HG03565 (cell line): Measurements from ENCODE around the gene L3MBTL1.

Source experiments
- ATAC-seq: cut with Tn5 transposase; IDR thresholded peaks from one replicate; pipeline ENCODE4 v1.9.1; 2021; ENCODE audit warnings: mild to moderate bottlenecking, moderate library complexity; ENCODE audit not compliant: unreplicated experiment

Gene L3MBTL1

GRCh38 chr20:43507150-43508080, at the start of gene L3MBTL1:
Gene L3MBTL1, plus strand, starts transcription at chr20:43507697. Its CDS starts 5,807 bp downstream, at chr20:43513504.
- no peak for ATAC-seq

- no peak for ATAC-seq
Observed at GRCh38 chr20:43458422-43458924, 49.0 kb upstream of the L3MBTL1 start.

- no peak for ATAC-seq
Observed at GRCh38 chr20:43459022-43459942, 48.2 kb upstream of the L3MBTL1 start.

- no peak for ATAC-seq
Observed at GRCh38 chr20:43460172-43460829, 47.2 kb upstream of the L3MBTL1 start.

GRCh38 chr20:43460830-43461200, 46.7 kb upstream of the L3MBTL1 start:
- ATAC-seq = no peak

- ATAC-seq = no peak
Observed at GRCh38 chr20:43461894-43462659, 45.4 kb upstream of the L3MBTL1 start.

- no peak for ATAC-seq
Observed at GRCh38 chr20:43462660-43463526, 44.6 kb upstream of the L3MBTL1 start.

GRCh38 chr20:43463527-43464218, 43.8 kb upstream of the L3MBTL1 start:
- ATAC-seq = no peak

GRCh38 chr20:43464219-43464790, 43.2 kb upstream of the L3MBTL1 start:
- no peak for ATAC-seq

GRCh38 chr20:43465625-43465943, 41.9 kb upstream of the L3MBTL1 start:
- no peak for ATAC-seq

- no peak for ATAC-seq
Observed at GRCh38 chr20:43467589-43467988, 39.9 kb upstream of the L3MBTL1 start.

- ATAC-seq = no peak
Observed at GRCh38 chr20:43472671-43473380, 34.7 kb upstream of the L3MBTL1 start.

- no peak for ATAC-seq
Observed at GRCh38 chr20:43473381-43473704, 34.2 kb upstream of the L3MBTL1 start.

GRCh38 chr20:43477193-43477592, 30.3 kb upstream of the L3MBTL1 start:
- ATAC-seq = no peak

GRCh38 chr20:43477619-43478018, 29.9 kb upstream of the L3MBTL1 start:
- ATAC-seq = no peak

- ATAC-seq = no peak
Observed at GRCh38 chr20:43490038-43490437, 17.5 kb upstream of the L3MBTL1 start.

- peak; percentile 98 for ATAC-seq
Observed at GRCh38 chr20:43492101-43492500, 15.4 kb upstream of the L3MBTL1 start.

- ATAC-seq = no peak
Observed at GRCh38 chr20:43495388-43495787, 12.1 kb upstream of the L3MBTL1 start.
